GM12878 (cell line): ENCODE results near the gene ATAD2B. TPM values are rescaled to one million over a fixed set of nuclear protein-coding genes. Genes with fewer than 3 reads are reported as not detected.

ENCODE experiments used
- BACH1 ChIP-seq: fragments of 450-650 bp; IDR thresholded peaks from 2 replicates; pipeline ENCODE4 v1.6.1; 2017; ENCODE audit warnings: mild to moderate bottlenecking, borderline replicate concordance
- CEBPZ ChIP-seq: fragments of 150-350 bp; IDR thresholded peaks from 2 replicates; pipeline ENCODE4 v1.6.1; 2016; ENCODE audit warnings: low read depth, low read length
- CHD1 ChIP-seq: IDR thresholded peaks from 2 replicates; pipeline ENCODE4 v1.6.1; 2012; ENCODE audit warnings: low read depth, low read length, improper control_type of control experiment
- CUX1 ChIP-seq: IDR thresholded peaks from 2 replicates; pipeline ENCODE4 v1.6.1; 2012; ENCODE audit warnings: improper control_type of control experiment, low read depth, low read length; ENCODE audit not compliant: insufficient replicate concordance
- EGR1 ChIP-seq, 2 experiments: IDR thresholded peaks; 1 replicate in 1 of 2; 2 replicates in 1 of 2; pipeline ENCODE4 v1.6.1; 2011 to 2012; ENCODE audit warnings: low read depth in 2 of 2, low read length in 2 of 2, borderline replicate concordance in 1 of 2, mild to moderate bottlenecking in 1 of 2, moderate library complexity in 1 of 2
- ELK1 ChIP-seq: IDR thresholded peaks from 2 replicates; pipeline ENCODE4 v1.6.1; 2012; ENCODE audit warnings: low read depth, low read length, improper control_type of control experiment
- polyA plus RNA-seq, 11 experiments: library from polyadenylated mRNA; depleted of rRNA in 4 of 11; unstranded in 6 of 11; stranded (reverse) in 5 of 11; fragments of >200 nt; fragmentation: Nextera tagmentation in 4 of 11; fragmentation: Illumina TruSeq in 1 of 11; extraction: Ambion mirVana in 4 of 11; extraction: Trizol in 1 of 11; gene quantifications; 1 replicate in 1 of 11; 2 replicates in 10 of 11; pipeline versions ENCODE4 v1.2.1 to v1.2.3, GENCODE V29; 2011 to 2016; ENCODE audit warnings: inconsistent platforms in 2 of 11, missing spikeins in 2 of 11, low read depth in 1 of 11
- total RNA-seq, 4 experiments: library from RNA; depleted of rRNA in 3 of 4; stranded (reverse); fragments of >200 nt in 3 of 4; fragmentation: Illumina TruSeq in 1 of 4; extraction: Trizol in 1 of 4; gene quantifications; 2 replicates each; pipeline versions ENCODE4 v1.2.1 to v1.2.3, GENCODE V29; 2013 to 2021

ATAD2B gene
- total and polyA plus RNA-seq, 10 of the 15 experiments (the other 5 are each of a cell fraction or from before 2014, with no cell fraction given): 3.6 to 29.9 (median 16.8) TPM

DNA sequence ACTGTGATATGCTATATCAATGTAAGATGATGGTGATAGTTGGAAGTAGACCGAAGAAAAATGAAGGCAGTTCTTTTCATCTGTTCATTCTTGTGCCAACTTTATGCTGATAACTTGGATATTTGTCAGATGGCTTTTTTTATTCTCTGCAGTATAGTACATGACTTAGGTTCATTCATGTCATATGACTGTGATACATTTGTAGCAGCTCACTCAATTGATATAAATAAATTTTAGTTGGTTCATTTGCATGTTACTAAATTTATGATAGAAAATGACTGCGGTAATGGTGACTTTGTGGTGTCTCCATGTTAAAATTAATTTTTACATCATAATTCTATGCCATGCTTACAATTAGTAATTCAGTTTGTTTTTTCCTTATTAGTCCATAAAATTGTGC lies 20.4 kb upstream of the ATAD2B start (continued):
- no peak for TF ChIP-seq ELK1
- TF ChIP-seq CEBPZ: no peak
- no peak for TF ChIP-seq CHD1
- TF ChIP-seq CUX1: no peak
- TF ChIP-seq EGR1 (IDR thresholded peaks at IDR 0.05; ENCODE audit: borderline replicate concordance in 1 of 2, low read depth in 2 of 2, low read length in 2 of 2): no peak
- no peak for TF ChIP-seq BACH1
